ENCODE data around the gene UBE2G1. TPM values are rescaled to one million over a fixed set of nuclear protein-coding genes. Genes with fewer than 3 reads are reported as not detected.
A peak's percentile ranks its signal among the peaks of the same experiment; 100 is the strongest.

UBE2G1 gene
- total and polyA plus RNA-seq, 10 of the 15 experiments (the other 5 are each of a cell fraction or from before 2014, with no cell fraction given): 24.4 to 139 (median 77.4) TPM

- Histone ChIP-seq H3K4me2 (ENCODE audit: control insufficient read depth, insufficient read depth) (peak overlapping the region; percentile 50; the same call in 1 of the 2 replicates), H2AFZ (ENCODE audit: control insufficient read depth, low read depth, low read length) (no peak overlapping the region), H3K9ac (ENCODE audit: control insufficient read depth, insufficient read depth, low read length) (no peak overlapping the region), H3K27ac (ENCODE audit: control insufficient read depth, insufficient read depth) (peak overlapping the region; percentile 46), H3K4me1 (ENCODE audit: control insufficient read depth, insufficient read depth, low read length) (peaks cover 54% of the 10 kb centered on the region), H4K20me1 (ENCODE audit: control insufficient read depth, insufficient read depth) (no peaks in the 10 kb centered on the region; the same call in 1 of the 2 replicates), H3K9me3 (replicated peaks; ENCODE audit: control insufficient read depth, insufficient read depth, low read length) (no peaks in the 10 kb centered on the region), H3K36me3 (ENCODE audit: control insufficient read depth in 2 of 2, insufficient read depth in 2 of 2, low read length in 1 of 2) (peaks cover 2 to 10% of the 10 kb centered on the region in 2 experiments; a peak in 3 of 4 replicates), H3K27me3 (replicated peaks in 1 of 2; ENCODE audit: control insufficient read depth in 2 of 2, insufficient read depth in 2 of 2, low read length in 1 of 2) (no peaks in the 10 kb centered on the region), H3K4me3 (peak overlapping the region; percentile 10; the same call in 1 of the 2 replicates), H3K79me2 (ENCODE audit: control insufficient read depth, insufficient read depth, low read length) (peaks cover 94% of the 10 kb centered on the region)
- no peak for ATAC-seq
- no TSS peak for BruUV-seq (replicated peaks)
- POLR2A ChIA-PET: interaction anchor here (0.6 kb wide), 1 partner anchor 19 kb away, joined by 4 read pairs; no protein-coding TSS in a partner anchor
- 36% methylated on average over 11 of the region's 11 CpGs for WGBS (ENCODE audit: insufficient coverage, insufficient replicate concordance, low lambda C conversion rate, missing lambda C conversion rate)
- DNase-seq (ENCODE audit: low read depth, low spot score): no peak
- SMC1A ChIA-PET (ENCODE audit: uncharacterized antibody, unreplicated experiment): interaction anchor here (1.0 to 2.8 kb wide), 3 partner anchors 14 to 50 kb away, joined by 4 to 16 read pairs (median 5); no protein-coding TSS in a partner anchor
- in situ Hi-C loops (cut with MboI) (no loop called here), intact Hi-C loops (cut with micrococcal nuclease; ENCODE audit: unreplicated experiment) (loop anchor here (5.0 kb wide), 1 partner anchor 42 kb away; no protein-coding TSS in a partner anchor)
- TF ChIP-seq ZBED1 (IDR thresholded peaks at IDR 0.05; ENCODE audit: borderline replicate concordance) (0 out of 2 replicates have a peak, but pooled peaks have one; percentile 36), POU2F2 (IDR thresholded peaks at IDR 0.05; ENCODE audit: borderline replicate concordance, low read depth, low read length) (no peak), BHLHE40 (IDR thresholded peaks at IDR 0.05; ENCODE audit: borderline replicate concordance in 1 of 2, low read depth in 2 of 2, low read length in 1 of 2) (peak in 1 of 2 experiments; percentile 32; a peak in 1 of 4 replicates), IKZF2 (IDR thresholded peaks at IDR 0.05) (no peak), RUNX3 (IDR thresholded peaks at IDR 0.05; ENCODE audit: low read length) (peak; percentile 43; the same call in 1 of the 2 replicates), JUNB (IDR thresholded peaks at IDR 0.05) (0 out of 2 replicates have a peak, but pooled peaks have one; percentile 24), MTA2 (IDR thresholded peaks at IDR 0.05; ENCODE audit: low read depth) (no peak)
- TF ChIP-seq, protein P1, sequence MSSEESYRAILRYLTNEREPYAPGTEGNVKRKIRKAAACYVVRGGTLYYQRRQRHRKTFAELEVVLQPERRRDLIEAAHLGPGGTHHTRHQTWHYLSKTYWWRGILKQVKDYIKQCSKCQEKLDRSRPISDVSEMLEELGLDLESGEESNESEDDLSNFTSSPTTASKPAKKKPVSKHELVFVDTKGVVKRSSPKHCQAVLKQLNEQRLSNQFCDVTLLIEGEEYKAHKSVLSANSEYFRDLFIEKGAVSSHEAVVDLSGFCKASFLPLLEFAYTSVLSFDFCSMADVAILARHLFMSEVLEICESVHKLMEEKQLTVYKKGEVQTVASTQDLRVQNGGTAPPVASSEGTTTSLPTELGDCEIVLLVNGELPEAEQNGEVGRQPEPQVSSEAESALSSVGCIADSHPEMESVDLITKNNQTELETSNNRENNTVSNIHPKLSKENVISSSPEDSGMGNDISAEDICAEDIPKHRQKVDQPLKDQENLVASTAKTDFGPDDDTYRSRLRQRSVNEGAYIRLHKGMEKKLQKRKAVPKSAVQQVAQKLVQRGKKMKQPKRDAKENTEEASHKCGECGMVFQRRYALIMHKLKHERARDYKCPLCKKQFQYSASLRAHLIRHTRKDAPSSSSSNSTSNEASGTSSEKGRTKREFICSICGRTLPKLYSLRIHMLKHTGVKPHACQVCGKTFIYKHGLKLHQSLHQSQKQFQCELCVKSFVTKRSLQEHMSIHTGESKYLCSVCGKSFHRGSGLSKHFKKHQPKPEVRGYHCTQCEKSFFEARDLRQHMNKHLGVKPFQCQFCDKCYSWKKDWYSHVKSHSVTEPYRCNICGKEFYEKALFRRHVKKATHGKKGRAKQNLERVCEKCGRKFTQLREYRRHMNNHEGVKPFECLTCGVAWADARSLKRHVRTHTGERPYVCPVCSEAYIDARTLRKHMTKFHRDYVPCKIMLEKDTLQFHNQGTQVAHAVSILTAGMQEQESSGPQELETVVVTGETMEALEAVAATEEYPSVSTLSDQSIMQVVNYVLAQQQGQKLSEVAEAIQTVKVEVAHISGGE (CRISPR knock-in tag; IDR thresholded peaks at IDR 0.05): no peak
- TF ChIP-seq, protein P2, sequence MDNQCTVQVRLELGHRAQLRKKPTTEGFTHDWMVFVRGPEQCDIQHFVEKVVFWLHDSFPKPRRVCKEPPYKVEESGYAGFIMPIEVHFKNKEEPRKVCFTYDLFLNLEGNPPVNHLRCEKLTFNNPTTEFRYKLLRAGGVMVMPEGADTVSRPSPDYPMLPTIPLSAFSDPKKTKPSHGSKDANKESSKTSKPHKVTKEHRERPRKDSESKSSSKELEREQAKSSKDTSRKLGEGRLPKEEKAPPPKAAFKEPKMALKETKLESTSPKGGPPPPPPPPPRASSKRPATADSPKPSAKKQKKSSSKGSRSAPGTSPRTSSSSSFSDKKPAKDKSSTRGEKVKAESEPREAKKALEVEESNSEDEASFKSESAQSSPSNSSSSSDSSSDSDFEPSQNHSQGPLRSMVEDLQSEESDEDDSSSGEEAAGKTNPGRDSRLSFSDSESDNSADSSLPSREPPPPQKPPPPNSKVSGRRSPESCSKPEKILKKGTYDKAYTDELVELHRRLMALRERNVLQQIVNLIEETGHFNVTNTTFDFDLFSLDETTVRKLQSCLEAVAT (IDR thresholded peaks at IDR 0.05): no peak
- RAD21 ChIA-PET (ENCODE audit: unreplicated experiment): interaction anchor here (0.6 to 0.8 kb wide), 2 partner anchors 139 to 155 kb away, joined by 3 read pairs; no protein-coding TSS in a partner anchor
- CTCF ChIA-PET: interaction anchor here (1.0 to 1.2 kb wide), 2 partner anchors 51 to 139 kb away, joined by 3 to 4 read pairs; no protein-coding TSS in a partner anchor
- no peak for FAIRE-seq
Observed at GRCh38 chr17:4354862-4355514, 11.5 kb downstream of the UBE2G1 start.
